GM12875 (cell line): Measurements from ENCODE around the gene TRIP13.
"Not testable (repeated sequence)": the region's sequence is repeated elsewhere in the genome, so short reads cannot be mapped to it uniquely, and the experiment has no call there.

Source experiments
- H3K4me3 ChIP-seq: one replicate; pipeline ENCODE4 v1.5.1; 2011; ENCODE audit warnings: low read depth, low read length, control low read depth
- CTCF ChIP-seq: IDR thresholded peaks from 2 replicates; pipeline ENCODE4 v1.5.1; 2011; ENCODE audit warnings: low read depth, mild to moderate bottlenecking, control low read depth, inconsistent platforms, low read length, moderate library complexity, borderline replicate concordance; ENCODE audit not compliant: insufficient read depth

The TRIP13 gene

GRCh38 chr5:914612-915011 is 21.9 kb downstream of the TRIP13 start:
- TF ChIP-seq CTCF, result no peak
- no peak overlapping the region for H3K4me3 ChIP-seq

- H3K4me3 ChIP-seq, result not testable (repeated sequence)
These were observed 22.7 kb downstream of the TRIP13 start for GRCh38 chr5:915346-915745.

GRCh38 chr5:915946-916345 is 23.3 kb downstream of the TRIP13 start:
- no peak for TF ChIP-seq CTCF

GRCh38 chr5:916441-917293 is 24.0 kb downstream of the TRIP13 start:
- no peak for TF ChIP-seq CTCF
- H3K4me3 ChIP-seq, result no peak overlapping the region

More at GRCh38 chr5:915946-916345, 23.3 kb downstream of the TRIP13 start:
- H3K4me3 ChIP-seq, result no peak overlapping the region

GRCh38 chr5:918717-919116 is 26.0 kb downstream of the TRIP13 start:
- H3K4me3 ChIP-seq, result not testable (repeated sequence)

- no peak overlapping the region for H3K4me3 ChIP-seq
- TF ChIP-seq CTCF, result no peak
These were observed 26.8 kb downstream of the TRIP13 start for GRCh38 chr5:919356-920000.

GRCh38 chr5:920321-920720 is 27.6 kb downstream of the TRIP13 start:
- no peak overlapping the region for H3K4me3 ChIP-seq
- no peak for TF ChIP-seq CTCF
